ENCODE data around the gene SRD5A2.

- TF ChIP-seq CTCF (IDR thresholded peaks at IDR 0.05), result no peak
- no peak for TF ChIP-seq EZH2phosphoT487 (IDR thresholded peaks at IDR 0.05)
- TF ChIP-seq EZH2 (IDR thresholded peaks at IDR 0.05), result no peak
These were observed 51.9 kb downstream of the SRD5A2 start for GRCh38 chr2:31528823-31529222.

All from neural progenitor cell (in vitro differentiated cells).